ENCODE results near the gene SCNM1. TPM values are rescaled to one million over a fixed set of nuclear protein-coding genes. Genes with fewer than 3 reads are reported as not detected.

The SCNM1 gene
- total RNA-seq, 1 donor = 38.0 TPM

DNA sequence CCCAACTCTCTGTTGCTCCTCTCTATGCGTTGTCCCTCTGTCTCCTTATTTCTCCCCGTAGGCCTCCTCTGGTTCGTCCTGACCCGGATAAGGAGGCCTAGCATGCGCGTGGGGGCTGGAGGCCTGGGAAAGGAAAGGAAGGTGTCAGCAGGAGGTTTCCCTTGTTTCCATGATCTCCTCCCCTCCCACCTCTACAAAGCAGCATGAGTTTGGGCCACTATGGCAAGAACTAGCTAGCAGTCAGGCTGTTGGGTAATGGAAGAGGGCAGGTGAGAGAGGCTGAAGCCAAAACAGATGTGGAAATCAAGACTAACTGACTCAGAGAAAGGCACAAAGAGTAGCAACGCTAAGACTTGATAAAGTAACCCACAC, 18.8 kb upstream of the SCNM1 start:
- peak overlapping the region; percentile 79 for H3K4me3 ChIP-seq (ENCODE audit: low read depth, low read length)
- DNase-seq (ENCODE audit: low read depth) = peak; percentile 28
- TF ChIP-seq, protein P1, sequence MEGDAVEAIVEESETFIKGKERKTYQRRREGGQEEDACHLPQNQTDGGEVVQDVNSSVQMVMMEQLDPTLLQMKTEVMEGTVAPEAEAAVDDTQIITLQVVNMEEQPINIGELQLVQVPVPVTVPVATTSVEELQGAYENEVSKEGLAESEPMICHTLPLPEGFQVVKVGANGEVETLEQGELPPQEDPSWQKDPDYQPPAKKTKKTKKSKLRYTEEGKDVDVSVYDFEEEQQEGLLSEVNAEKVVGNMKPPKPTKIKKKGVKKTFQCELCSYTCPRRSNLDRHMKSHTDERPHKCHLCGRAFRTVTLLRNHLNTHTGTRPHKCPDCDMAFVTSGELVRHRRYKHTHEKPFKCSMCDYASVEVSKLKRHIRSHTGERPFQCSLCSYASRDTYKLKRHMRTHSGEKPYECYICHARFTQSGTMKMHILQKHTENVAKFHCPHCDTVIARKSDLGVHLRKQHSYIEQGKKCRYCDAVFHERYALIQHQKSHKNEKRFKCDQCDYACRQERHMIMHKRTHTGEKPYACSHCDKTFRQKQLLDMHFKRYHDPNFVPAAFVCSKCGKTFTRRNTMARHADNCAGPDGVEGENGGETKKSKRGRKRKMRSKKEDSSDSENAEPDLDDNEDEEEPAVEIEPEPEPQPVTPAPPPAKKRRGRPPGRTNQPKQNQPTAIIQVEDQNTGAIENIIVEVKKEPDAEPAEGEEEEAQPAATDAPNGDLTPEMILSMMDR (IDR thresholded peaks at IDR 0.05; ENCODE audit: insufficient read depth, low read length) = no peak

DNA sequence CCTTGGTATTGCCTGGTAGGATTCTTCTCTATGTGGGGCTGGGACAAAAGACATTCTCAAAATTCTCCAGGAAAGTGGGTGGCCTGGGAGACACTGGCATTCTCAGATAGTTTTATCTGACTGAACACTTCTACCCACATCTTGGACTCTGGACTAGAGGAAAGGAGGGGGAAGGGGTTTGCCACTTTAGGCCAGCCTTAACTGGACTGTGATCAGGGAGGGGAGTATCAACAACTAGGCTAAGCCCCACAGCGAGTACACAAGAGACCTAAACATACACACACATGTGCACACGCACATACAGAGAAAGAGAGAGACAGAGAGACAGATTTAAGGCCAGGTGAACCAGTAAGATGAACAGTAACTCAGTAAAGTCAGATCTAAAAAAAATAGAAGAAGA, 18.3 kb upstream of the SCNM1 start:
- no peak overlapping the region for H3K4me3 ChIP-seq (ENCODE audit: low read depth, low read length)
- DNase-seq (ENCODE audit: low read depth) = no peak
- TF ChIP-seq, protein P1 (IDR thresholded peaks at IDR 0.05; ENCODE audit: insufficient read depth, low read length) = no peak

DNA sequence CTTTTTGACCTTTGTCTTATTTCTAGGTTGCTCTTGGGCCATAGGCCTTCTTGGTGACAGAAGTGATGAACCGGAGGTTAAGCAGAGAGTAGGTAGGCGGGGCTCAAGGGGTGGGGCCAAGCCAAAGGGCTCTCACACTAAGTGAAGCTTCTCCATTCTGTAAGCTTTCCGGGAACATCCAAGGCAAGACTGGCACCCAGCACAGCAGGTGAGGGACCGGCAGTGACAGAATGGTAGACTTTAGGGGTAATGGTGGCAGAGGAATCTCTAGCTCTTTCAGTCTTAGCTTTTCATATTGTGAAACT, 9.5 kb upstream of the SCNM1 start, which contains the start of gene TNFAIP8L2:
TNFAIP8L2 (plus strand) TSS at position 135 of the 305 bp plus-strand sequence. CDS start 2,049 bp downstream, outside the sequence.
- H3K4me3 ChIP-seq (ENCODE audit: low read depth, low read length) = no peak within 1 kb of the TSS
- TF ChIP-seq, protein P1 (IDR thresholded peaks at IDR 0.05; ENCODE audit: insufficient read depth, low read length) = no peak
- no peak for DNase-seq (ENCODE audit: low read depth)

DNA sequence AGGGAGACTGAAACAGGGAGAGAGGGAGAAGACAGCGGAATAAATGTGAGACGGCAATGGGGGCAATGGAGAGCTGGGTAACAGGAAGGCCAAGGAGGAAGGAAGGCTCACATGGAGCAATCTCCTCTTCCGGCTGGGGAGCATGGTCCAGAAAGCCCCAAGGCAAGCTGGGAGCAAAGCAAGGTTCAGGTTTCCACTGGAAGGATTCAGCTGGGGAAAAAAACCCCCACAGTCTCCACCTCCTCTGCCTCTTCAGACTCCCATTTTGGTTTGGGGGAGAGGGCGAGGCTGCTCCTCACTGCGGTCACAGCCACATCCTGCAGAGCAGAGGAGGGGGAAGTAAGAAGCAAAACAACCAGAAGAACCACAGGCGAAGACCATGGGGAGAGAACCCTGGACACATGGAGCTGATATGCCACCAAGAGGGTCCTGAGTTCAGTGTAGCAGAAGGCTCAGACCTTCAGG, 8.8 kb upstream of the SCNM1 start:
- TF ChIP-seq, protein P1 (IDR thresholded peaks at IDR 0.05; ENCODE audit: insufficient read depth, low read length) = no peak
- no peak for DNase-seq (ENCODE audit: low read depth)
- no peak overlapping the region for H3K4me3 ChIP-seq (ENCODE audit: low read depth, low read length)

DNA sequence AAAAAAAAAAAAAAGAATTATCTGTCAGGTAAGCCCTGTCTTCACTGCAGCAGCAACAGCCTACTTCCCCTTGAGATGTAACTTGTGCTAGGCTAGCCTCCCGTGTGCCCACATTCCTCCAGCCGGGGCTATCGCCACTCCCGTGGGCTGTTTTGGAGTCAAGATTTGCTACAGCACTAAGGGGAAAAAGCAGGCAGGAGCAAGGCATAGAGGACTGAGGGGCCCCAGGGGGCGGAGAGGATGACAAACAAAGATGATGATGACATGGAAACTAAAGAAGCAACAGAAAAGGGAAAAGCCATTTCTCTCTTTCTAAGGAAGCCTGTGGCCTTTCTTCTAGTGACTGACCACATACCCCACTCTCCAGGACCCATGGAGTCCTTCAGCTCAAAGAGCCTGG, 7.6 kb upstream of the SCNM1 start:
- DNase-seq (ENCODE audit: low read depth) = no peak
- TF ChIP-seq, protein P1 (IDR thresholded peaks at IDR 0.05; ENCODE audit: insufficient read depth, low read length) = no peak
- H3K4me3 ChIP-seq (ENCODE audit: low read depth, low read length) = no peak overlapping the region

DNA sequence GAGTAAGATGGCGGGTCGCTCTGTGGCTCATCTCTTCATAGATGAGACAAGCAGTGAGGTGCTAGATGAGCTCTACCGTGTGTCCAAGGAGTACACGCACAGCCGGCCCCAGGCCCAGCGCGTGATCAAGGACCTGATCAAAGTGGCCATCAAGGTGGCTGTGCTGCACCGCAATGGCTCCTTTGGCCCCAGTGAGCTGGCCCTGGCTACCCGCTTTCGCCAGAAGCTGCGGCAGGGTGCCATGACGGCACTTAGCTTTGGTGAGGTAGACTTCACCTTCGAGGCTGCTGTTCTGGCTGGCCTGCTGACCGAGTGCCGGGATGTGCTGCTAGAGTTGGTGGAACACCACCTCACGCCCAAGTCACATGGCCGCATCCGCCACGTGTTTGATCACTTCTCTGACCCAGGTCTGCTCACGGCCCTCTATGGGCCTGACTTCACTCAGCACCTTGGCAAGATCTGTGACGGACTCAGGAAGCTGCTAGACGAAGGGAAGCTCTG, 7.1 kb upstream of the SCNM1 start:
- no peak overlapping the region for H3K4me3 ChIP-seq (ENCODE audit: low read depth, low read length)
- TF ChIP-seq, protein P1 (IDR thresholded peaks at IDR 0.05; ENCODE audit: insufficient read depth, low read length) = no peak

DNA sequence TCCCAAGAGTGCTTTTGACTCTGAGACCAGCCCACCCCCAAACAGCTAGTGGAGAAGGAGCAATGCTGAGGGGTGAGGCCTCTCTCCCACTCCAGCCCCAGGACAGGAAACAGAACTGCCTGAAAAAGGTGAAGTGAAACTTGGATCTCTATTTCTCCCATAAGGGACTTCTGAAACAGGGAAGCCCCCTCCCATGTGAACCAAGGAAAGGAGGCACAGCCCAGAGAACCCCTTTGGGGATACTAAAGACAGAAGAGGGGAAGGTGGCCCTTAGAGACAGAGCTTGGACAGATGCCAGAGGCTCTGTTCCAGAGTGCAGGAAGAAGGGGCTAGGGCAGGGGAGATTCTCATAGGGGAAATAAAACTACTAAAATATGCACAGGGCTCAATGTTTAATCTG, 6.6 kb upstream of the SCNM1 start:
- DNase-seq (ENCODE audit: low read depth) = no peak
- H3K4me3 ChIP-seq (ENCODE audit: low read depth, low read length) = no peak overlapping the region
- TF ChIP-seq, protein P1 (IDR thresholded peaks at IDR 0.05; ENCODE audit: insufficient read depth, low read length) = no peak

More for the DNA sequence above, 7.1 kb upstream of the SCNM1 start:
- no peak for DNase-seq (ENCODE audit: low read depth)

Measured in fibroblast of the aortic adventitia (primary cell).